Eye (tissue), 1 donor: ENCODE measurements around the gene USP7.
"Not testable (repeated sequence)": the region's sequence is repeated elsewhere in the genome, so short reads cannot be mapped to it uniquely, and the experiment has no call there.

ENCODE experiments used
- DNase-seq: peaks from one replicate; pipeline ENCODE4 v3.0.0-alpha.2; 2015

The USP7 gene

DNA sequence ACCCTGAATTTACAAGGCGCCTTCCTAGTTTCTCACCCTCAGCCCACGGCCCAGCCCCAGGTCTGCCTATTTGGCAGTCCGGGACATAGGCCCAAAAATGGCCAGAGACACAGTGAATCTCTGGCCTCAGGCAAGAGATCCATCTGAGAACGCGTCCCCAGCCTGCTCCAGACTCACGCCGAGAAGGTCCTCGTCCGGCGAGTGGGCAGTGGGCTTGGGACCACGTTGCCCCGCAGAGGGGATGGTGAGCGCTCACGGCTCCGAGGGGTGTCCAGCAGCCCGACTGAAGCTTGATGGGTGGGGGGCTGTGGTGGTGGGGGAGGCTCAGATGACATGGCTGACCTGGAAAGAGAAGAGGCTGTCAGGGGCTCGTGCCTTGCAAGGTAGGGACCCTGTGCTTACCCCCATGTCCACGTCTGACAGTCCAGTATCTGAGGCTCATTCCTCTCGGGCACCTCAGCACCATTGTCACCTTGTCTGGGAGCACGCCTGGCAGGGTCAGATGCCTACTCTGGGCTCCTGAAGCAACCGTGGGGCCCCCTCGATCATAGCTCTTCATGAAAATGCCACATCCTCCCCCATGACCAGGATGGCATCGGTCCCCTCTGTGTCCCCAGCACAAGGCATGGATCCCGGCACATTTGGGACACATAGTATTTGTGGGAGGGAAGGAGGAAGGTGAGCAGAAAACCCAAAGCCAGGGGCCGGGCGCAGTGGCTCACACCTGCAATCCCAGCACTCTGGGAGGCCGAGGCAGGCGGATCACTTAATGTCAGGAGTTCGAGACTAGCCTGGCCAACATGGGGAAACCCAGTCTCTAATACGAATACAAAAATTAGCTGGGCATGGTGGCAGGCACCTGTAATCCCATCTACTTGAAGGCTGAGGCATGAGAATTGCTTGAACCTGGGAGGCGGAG lies 104.5 kb downstream of the USP7 start:
- DNase-seq = no peak

DNA sequence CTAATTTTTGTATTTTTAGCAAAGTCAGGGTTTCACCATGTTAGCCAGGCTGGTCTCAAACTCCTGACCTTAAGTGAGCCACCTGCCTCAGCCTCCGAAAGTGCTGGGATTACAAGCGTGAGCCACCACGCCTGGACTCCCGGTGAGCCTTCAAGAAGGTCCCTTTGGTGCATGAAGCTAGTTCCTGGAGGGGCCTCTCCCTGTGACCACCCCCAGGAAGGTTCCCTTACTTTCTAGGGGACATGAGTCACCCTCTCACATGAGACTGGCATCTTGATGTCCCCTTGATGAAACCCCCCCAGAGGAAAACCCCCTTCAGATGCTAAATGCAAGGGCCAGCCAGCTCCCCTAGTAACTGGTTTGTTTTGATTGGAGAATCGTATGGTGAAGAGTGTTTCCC lies 107.7 kb downstream of the USP7 start:
- DNase-seq = no peak

DNA sequence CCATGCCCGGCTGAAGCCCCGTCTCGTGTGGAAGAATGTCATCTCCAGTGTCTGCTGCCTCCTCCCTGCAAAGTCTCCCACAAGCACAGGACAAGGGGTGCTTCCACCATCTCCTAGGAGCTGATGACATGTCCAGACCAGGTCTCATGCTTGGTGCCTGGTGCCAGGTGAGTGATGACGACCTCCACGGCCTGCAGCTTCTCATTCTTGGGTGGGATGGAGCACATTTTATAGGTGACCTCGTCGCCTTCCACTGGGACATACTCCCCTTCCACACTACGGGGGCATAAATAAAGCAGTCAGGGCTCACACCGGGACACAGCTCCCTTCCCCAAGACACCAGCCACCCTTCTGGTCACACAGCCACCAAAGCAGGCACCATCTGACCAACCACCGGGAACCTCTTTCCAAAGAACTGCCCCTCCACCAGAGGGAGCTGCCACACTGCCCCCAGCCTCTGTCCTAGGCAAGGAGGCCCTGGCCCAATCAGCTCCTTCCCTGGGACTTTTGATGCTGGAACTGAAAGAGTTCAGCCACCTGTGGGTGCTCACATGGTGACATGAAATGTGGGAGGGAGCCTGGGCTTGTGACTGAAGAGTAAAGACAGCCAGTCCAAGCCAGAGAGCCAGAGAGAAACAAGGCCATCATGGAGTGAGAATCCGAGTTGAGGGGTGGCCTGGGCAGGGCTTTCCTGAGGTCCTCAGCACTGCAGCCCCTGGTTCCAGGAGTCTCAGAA lies 108.5 kb downstream of the USP7 start:
- DNase-seq = no peak

GRCh38 chr16:8854298-8854948 lies 109.3 kb downstream of the USP7 start:
- DNase-seq = no peak

GRCh38 chr16:8853611-8854010 lies 110.1 kb downstream of the USP7 start:
- DNase-seq = no peak

DNA sequence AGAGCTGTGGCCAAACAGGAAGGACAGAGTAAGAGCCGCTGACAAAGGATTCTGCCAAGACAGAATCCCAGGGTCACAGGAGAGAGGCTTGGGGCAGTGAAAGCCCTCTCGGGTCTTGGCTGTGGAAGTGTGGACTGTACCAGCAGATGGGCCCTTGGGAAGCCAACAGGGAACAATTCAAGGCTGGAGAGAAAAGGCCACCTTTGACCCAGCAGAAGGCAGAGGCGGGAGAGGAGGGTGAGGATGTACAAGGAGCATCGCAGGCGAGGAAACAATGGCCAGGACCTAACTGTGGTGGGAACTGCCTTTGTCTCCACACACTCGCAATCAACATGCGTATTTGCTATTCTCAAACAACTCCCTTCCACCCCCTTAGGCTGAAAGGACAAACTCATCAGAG lies 110.6 kb downstream of the USP7 start:
- no peak for DNase-seq

DNA sequence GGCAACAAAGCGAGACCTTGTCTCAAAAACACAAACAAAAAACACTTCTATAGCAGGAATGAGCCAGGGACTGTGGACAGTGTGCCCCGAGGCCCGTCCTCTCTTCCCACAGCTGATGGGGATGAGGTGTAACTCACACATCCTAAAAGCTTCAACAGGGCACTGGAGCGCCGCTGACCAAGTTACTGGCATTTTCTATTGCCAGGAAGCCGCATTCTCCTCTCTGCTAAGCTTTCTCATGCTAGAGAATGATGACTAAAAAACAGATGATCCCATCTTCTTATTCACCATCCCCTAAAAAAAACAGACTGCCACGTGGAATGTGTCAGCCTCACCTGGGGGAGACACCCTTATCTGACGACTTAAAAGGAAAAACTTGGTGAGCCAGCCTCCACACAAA lies 111.2 kb downstream of the USP7 start:
- no peak for DNase-seq

GRCh38 chr16:8851761-8852403 lies 111.8 kb downstream of the USP7 start:
- no peak for DNase-seq

DNA sequence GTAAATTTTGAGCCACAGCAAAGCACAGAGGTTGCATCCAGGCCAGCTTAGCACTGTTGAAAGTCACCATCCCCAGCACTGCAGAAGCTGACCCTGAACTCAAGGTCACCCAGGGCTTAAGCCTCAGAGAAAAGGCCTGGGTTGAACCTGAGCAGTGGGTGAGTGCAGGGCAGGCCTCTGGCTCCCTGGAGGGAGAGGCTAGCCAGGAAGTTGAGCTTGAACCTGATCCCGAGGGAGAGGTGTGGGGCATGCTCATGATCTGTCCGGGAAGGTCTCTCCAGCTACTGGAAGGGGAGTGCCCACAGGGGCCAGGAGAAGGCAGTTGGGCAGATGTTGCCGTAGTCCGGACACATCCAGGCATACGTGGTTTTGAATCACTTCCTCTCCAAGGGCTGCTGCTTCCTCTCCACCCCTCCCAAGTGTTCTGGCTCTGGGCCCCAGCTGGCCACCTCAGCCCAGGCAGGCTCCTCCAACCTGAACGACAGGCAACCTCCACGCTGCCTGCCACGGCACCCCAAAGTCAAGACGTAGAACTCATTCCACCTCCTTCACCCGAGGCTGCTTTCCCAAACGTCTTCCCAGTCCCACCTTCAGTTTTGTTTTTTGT lies 113.3 kb downstream of the USP7 start:
- no peak for DNase-seq

DNA sequence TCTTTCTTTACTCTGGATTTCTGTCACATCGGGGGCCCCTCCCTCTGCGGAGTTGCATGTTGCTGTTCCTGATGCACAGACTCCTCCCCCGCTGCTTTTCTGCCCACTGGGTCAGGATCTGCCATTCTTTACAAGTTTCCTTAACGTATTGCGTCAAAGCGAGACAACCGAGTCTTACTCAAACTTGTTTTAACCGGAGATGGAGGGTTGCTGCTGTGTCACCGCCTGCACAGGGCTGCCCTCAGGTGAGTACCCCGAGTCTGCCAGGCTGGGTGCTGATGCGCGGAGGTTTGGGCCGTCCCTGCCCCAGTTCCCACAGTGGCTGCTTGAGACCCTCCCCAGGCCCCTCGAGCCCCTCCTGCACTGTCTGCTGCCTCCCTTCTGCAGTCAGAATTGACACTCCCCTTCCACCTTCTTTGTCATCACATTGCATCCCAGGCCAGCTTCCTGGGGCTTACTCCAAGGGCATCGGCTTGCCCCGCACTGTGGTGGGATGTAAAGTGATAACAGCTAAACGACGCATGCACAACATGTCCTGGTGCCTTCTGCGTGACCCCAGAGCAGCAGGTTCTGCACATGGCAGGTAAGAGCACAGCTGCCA lies 114.2 kb downstream of the USP7 start:
- DNase-seq = no peak

GRCh38 chr16:8848939-8849391 lies 114.7 kb downstream of the USP7 start:
- no peak for DNase-seq

GRCh38 chr16:8848231-8848938 lies 115.3 kb downstream of the USP7 start:
- no peak for DNase-seq

- DNase-seq = no peak
Observed at GRCh38 chr16:8847623-8848022, 116.1 kb downstream of the USP7 start.

DNA sequence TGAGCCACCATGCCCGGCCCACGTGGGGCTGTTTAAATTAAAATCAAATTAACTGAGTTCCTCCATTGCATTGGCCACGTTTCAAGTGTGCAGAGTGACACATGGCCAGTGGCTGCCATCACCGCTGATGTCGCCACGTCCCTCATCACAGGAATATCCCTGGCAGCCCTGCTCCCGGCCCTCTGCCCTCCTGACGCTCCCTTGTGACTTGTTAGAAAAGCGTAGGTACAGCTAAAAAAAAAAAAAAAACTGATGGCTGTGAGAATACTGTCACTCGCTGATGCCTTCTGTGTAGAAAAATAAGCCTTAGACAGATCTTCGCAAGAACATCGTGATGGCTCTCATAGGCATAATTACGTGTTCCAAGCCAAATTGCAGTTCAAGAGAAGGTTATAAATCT lies 116.6 kb downstream of the USP7 start:
- DNase-seq = no peak

DNA sequence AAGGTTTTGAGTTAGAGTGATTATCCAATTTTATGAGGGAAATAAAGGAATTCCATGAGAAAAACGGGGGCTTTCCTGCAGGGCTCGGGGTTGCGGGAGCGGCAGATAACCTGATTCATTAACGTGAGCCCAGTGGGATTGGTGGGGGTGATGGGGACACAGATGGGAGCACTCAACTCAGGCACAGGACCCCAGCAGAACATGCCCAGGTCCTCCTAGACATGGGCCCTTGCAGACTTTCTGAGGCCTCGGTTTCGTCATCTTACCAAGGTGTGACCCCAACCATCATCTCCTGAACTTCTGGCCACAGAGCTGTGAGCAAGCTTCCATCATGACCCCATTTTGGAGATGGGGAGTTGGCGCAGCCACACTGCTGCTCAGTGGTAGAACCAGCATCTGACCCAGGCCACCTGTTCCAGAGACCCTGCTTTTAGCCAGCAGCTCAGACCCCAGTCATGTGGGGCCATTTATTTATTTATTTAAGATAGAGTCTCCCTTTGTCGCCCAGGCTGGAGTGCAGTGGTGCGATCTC lies 117.2 kb downstream of the USP7 start:
- no peak for DNase-seq

DNA sequence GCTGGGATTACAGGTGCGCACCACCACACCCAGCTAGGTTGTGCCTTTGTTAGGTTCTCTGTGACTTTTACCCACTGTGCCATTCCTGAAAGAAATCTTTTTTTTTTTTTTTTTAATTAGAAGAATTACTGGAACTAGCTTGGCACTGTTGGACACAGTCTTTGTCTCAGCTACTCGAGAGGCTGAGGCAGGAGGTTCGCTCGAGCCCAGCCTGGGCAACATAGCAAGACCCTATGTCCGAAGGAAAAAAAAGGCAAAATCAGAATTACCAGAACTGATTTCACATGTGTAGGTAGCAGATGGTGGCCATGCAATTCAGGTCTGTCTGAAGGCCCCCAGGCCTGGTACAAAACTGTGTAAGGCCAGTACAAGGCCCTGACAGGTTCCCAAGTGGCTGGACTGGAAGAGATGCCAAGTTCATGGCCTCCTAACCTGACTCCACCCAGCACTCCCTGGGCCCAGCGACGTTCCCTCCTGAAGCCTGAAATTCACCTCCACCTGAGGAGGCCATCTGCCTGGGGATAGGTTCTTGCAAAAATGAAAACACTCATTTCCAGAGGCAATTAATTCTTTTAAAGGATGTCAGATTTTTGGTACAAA lies 117.9 kb downstream of the USP7 start:
- DNase-seq = no peak

- DNase-seq = not testable (repeated sequence)
Observed at GRCh38 chr16:8843296-8843695, 120.4 kb downstream of the USP7 start.
